ENCODE data around the gene TMEM252.

The TMEM252 gene

GRCh38 chr9:68558545-68558944 is 17.9 kb upstream of the TMEM252 start:
- no peak overlapping the region for H3K9ac ChIP-seq (ENCODE audit: low read depth, low read length)
- no peaks in the 10 kb centered on the region for H3K36me3 ChIP-seq (ENCODE audit: control insufficient read depth, insufficient read depth, low read length)
- H3K9me3 ChIP-seq (ENCODE audit: control insufficient read depth, insufficient read depth, low read length): no peaks in the 10 kb centered on the region
- peaks cover 29% of the 10 kb centered on the region for H3K27me3 ChIP-seq (ENCODE audit: control insufficient read depth, insufficient read depth, low read length)
- peaks cover 4% of the 10 kb centered on the region for H3K4me1 ChIP-seq (ENCODE audit: control insufficient read depth, insufficient read depth, low read length)
- no peak overlapping the region for H3K4me3 ChIP-seq (ENCODE audit: low read depth, low read length)

GRCh38 chr9:68555437-68556150 is 14.9 kb upstream of the TMEM252 start:
- no peak overlapping the region for H3K9ac ChIP-seq (ENCODE audit: low read depth, low read length)

GRCh38 chr9:68552700-68553476 is 12.2 kb upstream of the TMEM252 start:
- Histone ChIP-seq H3K4me1 (ENCODE audit: control insufficient read depth, insufficient read depth, low read length) (no peaks in the 10 kb centered on the region), H3K9ac (ENCODE audit: low read depth, low read length) (no peak overlapping the region), H3K36me3 (ENCODE audit: control insufficient read depth, insufficient read depth, low read length) (no peaks in the 10 kb centered on the region)

More at GRCh38 chr9:68555437-68556150, 14.9 kb upstream of the TMEM252 start:
- Histone ChIP-seq H3K4me3 (ENCODE audit: low read depth, low read length) (no peak overlapping the region), H3K4me1 (ENCODE audit: control insufficient read depth, insufficient read depth, low read length) (peaks cover 4% of the 10 kb centered on the region), H3K27me3 (ENCODE audit: control insufficient read depth, insufficient read depth, low read length) (peaks cover 28% of the 10 kb centered on the region), H3K9me3 (ENCODE audit: control insufficient read depth, insufficient read depth, low read length) (no peaks in the 10 kb centered on the region), H3K36me3 (ENCODE audit: control insufficient read depth, insufficient read depth, low read length) (no peaks in the 10 kb centered on the region)

GRCh38 chr9:68551191-68551590 is 10.5 kb upstream of the TMEM252 start:
- Histone ChIP-seq H3K36me3 (ENCODE audit: control insufficient read depth, insufficient read depth, low read length) (no peaks in the 10 kb centered on the region), H3K4me1 (ENCODE audit: control insufficient read depth, insufficient read depth, low read length) (no peaks in the 10 kb centered on the region), H3K9ac (ENCODE audit: low read depth, low read length) (no peak overlapping the region), H3K9me3 (ENCODE audit: control insufficient read depth, insufficient read depth, low read length) (no peaks in the 10 kb centered on the region), H3K4me3 (ENCODE audit: low read depth, low read length) (no peak overlapping the region), H3K27me3 (ENCODE audit: control insufficient read depth, insufficient read depth, low read length) (peaks cover 7% of the 10 kb centered on the region)

More at GRCh38 chr9:68552700-68553476, 12.2 kb upstream of the TMEM252 start:
- Histone ChIP-seq H3K9me3 (ENCODE audit: control insufficient read depth, insufficient read depth, low read length) (no peaks in the 10 kb centered on the region), H3K4me3 (ENCODE audit: low read depth, low read length) (no peak overlapping the region), H3K27me3 (ENCODE audit: control insufficient read depth, insufficient read depth, low read length) (peaks cover 15% of the 10 kb centered on the region)

GRCh38 chr9:68548241-68548640 is 7.6 kb upstream of the TMEM252 start:
- H3K9ac ChIP-seq (ENCODE audit: low read depth, low read length): no peak overlapping the region
- H3K4me1 ChIP-seq (ENCODE audit: control insufficient read depth, insufficient read depth, low read length): no peaks in the 10 kb centered on the region
- H3K4me3 ChIP-seq (ENCODE audit: low read depth, low read length): no peak overlapping the region
- H3K27me3 ChIP-seq (ENCODE audit: control insufficient read depth, insufficient read depth, low read length): peaks cover 7% of the 10 kb centered on the region
- no peaks in the 10 kb centered on the region for H3K36me3 ChIP-seq (ENCODE audit: control insufficient read depth, insufficient read depth, low read length)
- H3K9me3 ChIP-seq (ENCODE audit: control insufficient read depth, insufficient read depth, low read length): no peaks in the 10 kb centered on the region

- Histone ChIP-seq H3K9me3 (ENCODE audit: control insufficient read depth, insufficient read depth, low read length) (no peaks in the 10 kb centered on the region), H3K36me3 (ENCODE audit: control insufficient read depth, insufficient read depth, low read length) (no peaks in the 10 kb centered on the region), H3K27me3 (ENCODE audit: control insufficient read depth, insufficient read depth, low read length) (peaks cover 12% of the 10 kb centered on the region), H3K4me3 (ENCODE audit: low read depth, low read length) (no peak overlapping the region), H3K4me1 (ENCODE audit: control insufficient read depth, insufficient read depth, low read length) (no peaks in the 10 kb centered on the region), H3K9ac (ENCODE audit: low read depth, low read length) (no peak overlapping the region)
These were observed 6.7 kb upstream of the TMEM252 start for GRCh38 chr9:68547417-68547816.

- H3K9me3 ChIP-seq (ENCODE audit: control insufficient read depth, insufficient read depth, low read length): no peaks in the 10 kb centered on the region
- H3K4me1 ChIP-seq (ENCODE audit: control insufficient read depth, insufficient read depth, low read length): no peaks in the 10 kb centered on the region
- no peak overlapping the region for H3K4me3 ChIP-seq (ENCODE audit: low read depth, low read length)
- H3K36me3 ChIP-seq (ENCODE audit: control insufficient read depth, insufficient read depth, low read length): no peaks in the 10 kb centered on the region
- no peak overlapping the region for H3K9ac ChIP-seq (ENCODE audit: low read depth, low read length)
- peaks cover 18% of the 10 kb centered on the region for H3K27me3 ChIP-seq (ENCODE audit: control insufficient read depth, insufficient read depth, low read length)
These were observed 6.1 kb upstream of the TMEM252 start for GRCh38 chr9:68546596-68547390.

GRCh38 chr9:68545033-68545705 is 4.5 kb upstream of the TMEM252 start:
- Histone ChIP-seq H3K4me1 (ENCODE audit: control insufficient read depth, insufficient read depth, low read length) (no peaks in the 10 kb centered on the region), H3K36me3 (ENCODE audit: control insufficient read depth, insufficient read depth, low read length) (no peaks in the 10 kb centered on the region), H3K9ac (ENCODE audit: low read depth, low read length) (no peak overlapping the region), H3K27me3 (ENCODE audit: control insufficient read depth, insufficient read depth, low read length) (peaks cover 32% of the 10 kb centered on the region), H3K9me3 (ENCODE audit: control insufficient read depth, insufficient read depth, low read length) (no peaks in the 10 kb centered on the region), H3K4me3 (ENCODE audit: low read depth, low read length) (no peak overlapping the region)

GRCh38 chr9:68541568-68541967 is 885 bp upstream of the TMEM252 start:
- H3K4me1 ChIP-seq (ENCODE audit: control insufficient read depth, insufficient read depth, low read length): no peaks in the 10 kb centered on the region
- no peak overlapping the region for H3K9ac ChIP-seq (ENCODE audit: low read depth, low read length)
- H3K9me3 ChIP-seq (ENCODE audit: control insufficient read depth, insufficient read depth, low read length): no peaks in the 10 kb centered on the region
- H3K27me3 ChIP-seq (ENCODE audit: control insufficient read depth, insufficient read depth, low read length): peaks cover 43% of the 10 kb centered on the region
- H3K4me3 ChIP-seq (ENCODE audit: low read depth, low read length): no peak overlapping the region
- H3K36me3 ChIP-seq (ENCODE audit: control insufficient read depth, insufficient read depth, low read length): no peaks in the 10 kb centered on the region

GRCh38 chr9:68538200-68538599 is 2.5 kb downstream of the TMEM252 start:
- Histone ChIP-seq H3K9me3 (ENCODE audit: control insufficient read depth, insufficient read depth, low read length) (no peaks in the 10 kb centered on the region), H3K4me3 (ENCODE audit: low read depth, low read length) (no peak overlapping the region), H3K27me3 (ENCODE audit: control insufficient read depth, insufficient read depth, low read length) (peaks cover 63% of the 10 kb centered on the region), H3K9ac (ENCODE audit: low read depth, low read length) (no peak overlapping the region), H3K36me3 (ENCODE audit: control insufficient read depth, insufficient read depth, low read length) (no peaks in the 10 kb centered on the region), H3K4me1 (ENCODE audit: control insufficient read depth, insufficient read depth, low read length) (no peaks in the 10 kb centered on the region)

GRCh38 chr9:68537616-68537880 is 3.1 kb downstream of the TMEM252 start:
- Histone ChIP-seq H3K36me3 (ENCODE audit: control insufficient read depth, insufficient read depth, low read length) (no peaks in the 10 kb centered on the region), H3K9me3 (ENCODE audit: control insufficient read depth, insufficient read depth, low read length) (no peaks in the 10 kb centered on the region), H3K4me3 (ENCODE audit: low read depth, low read length) (no peak overlapping the region), H3K9ac (ENCODE audit: low read depth, low read length) (no peak overlapping the region), H3K27me3 (ENCODE audit: control insufficient read depth, insufficient read depth, low read length) (peaks cover 60% of the 10 kb centered on the region), H3K4me1 (ENCODE audit: control insufficient read depth, insufficient read depth, low read length) (no peaks in the 10 kb centered on the region)
